SK-N-MC (cell line): ENCODE measurements around the gene RBM43.

Source experiments
- EZH2 ChIP-seq: fragments of 200-600 bp; sonication (generic); IDR thresholded peaks from one replicate; pipeline ENCODE4 v1.6.1; 2017; ENCODE audit warnings: antibody characterized with exemption
- FOXP2 ChIP-seq: optimal IDR thresholded peaks from 2 replicates; pipeline ENCODE3; 2011; ENCODE audit warnings: mild to moderate bottlenecking, moderate library complexity; ENCODE audit not compliant: insufficient read depth; ENCODE audit errors: extremely low read length, control extremely low read depth
- POLR2AphosphoS5 ChIP-seq: IDR thresholded peaks from 2 replicates; pipeline ENCODE4 v1.6.1; 2012; ENCODE audit warnings: mild to moderate bottlenecking, low read depth, low read length, borderline replicate concordance

DNA sequence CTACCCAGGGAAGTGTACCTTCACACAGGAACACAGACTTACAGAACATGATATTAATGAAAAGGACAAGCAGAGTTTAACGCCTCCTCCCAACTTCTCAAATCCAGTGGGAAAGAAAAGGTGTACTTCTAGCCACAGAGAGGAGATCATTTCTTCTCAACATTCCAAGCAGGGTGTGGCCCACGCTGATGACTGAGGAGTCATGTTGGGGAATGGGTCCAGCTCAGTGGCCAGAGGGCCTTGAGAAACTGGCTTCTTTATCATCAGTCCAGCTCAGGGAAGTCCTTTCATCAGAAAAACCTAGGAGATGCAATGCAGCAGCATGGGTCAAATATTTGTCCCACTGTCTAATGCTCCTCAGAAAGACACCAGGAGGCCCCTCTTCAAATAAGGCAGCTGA is 63.0 kb downstream of the RBM43 start:
- TF ChIP-seq EZH2: no peak
- TF ChIP-seq POLR2AphosphoS5: no peak
- no peak for TF ChIP-seq FOXP2
